Adipose tissue (tissue), 3 donors: ENCODE results near the gene DAGLA. TPM values are rescaled to one million over a fixed set of nuclear protein-coding genes. Genes with fewer than 3 reads are reported as not detected.

Experiments used
- H3K27ac ChIP-seq: one replicate; pipeline ENCODE4 v1.5.1; 2013; ENCODE audit warnings: low read depth, low read length
- WGBS, 3 donors: extraction: QIAGEN DNeasy Blood & Tissue Kit; methylation state at CpG; one replicate each; pipeline ENCODE4 v1.1.7; 2013; 5-methylcytosine and 5-hydroxymethylcytosine counted together
- polyA plus RNA-seq, 3 donors: library from polyadenylated mRNA; stranded (reverse); fragments of 200-250 nt; gene quantifications; one replicate each; pipeline ENCODE4 v1.2.3, GENCODE V29; 2013
- donor health status: healthy with polysubstance abuse.
- donor health status: Bipolar disorder and iron deficiency.
- donor health status: healthy.

Gene DAGLA
- polyA plus RNA-seq, 3 donors = 1.1 to 2.6 (median 2.1) TPM

GRCh38 chr11:61778357-61778886, 98.2 kb downstream of the DAGLA start:
- 85 to 88% (median 87%) methylated on average over 11 of the region's 11 CpGs for WGBS, 3 donors

GRCh38 chr11:61778920-61779650, 98.9 kb downstream of the DAGLA start:
- H3K27ac ChIP-seq = no peak overlapping the region
- 86 to 92% (median 89%) methylated on average over 19 to 24 of the region's 24 CpGs for WGBS, 3 donors

More at GRCh38 chr11:61778357-61778886, 98.2 kb downstream of the DAGLA start:
- H3K27ac ChIP-seq = no peak overlapping the region

- no peak overlapping the region for H3K27ac ChIP-seq
- 81 to 88% (median 87%) methylated on average over 14 of the region's 14 CpGs for WGBS, 3 donors
These were observed 99.7 kb downstream of the DAGLA start for GRCh38 chr11:61779666-61780525.

- WGBS, 3 donors = 78 to 89% (median 80%) methylated on average over 9 of the region's 9 CpGs
- no peak overlapping the region for H3K27ac ChIP-seq
These were observed 100.5 kb downstream of the DAGLA start for GRCh38 chr11:61780581-61781162.

- 70 to 78% (median 76%) methylated on average over 5 of the region's 5 CpGs for WGBS, 3 donors
- no peak overlapping the region for H3K27ac ChIP-seq
These were observed 101.4 kb downstream of the DAGLA start for GRCh38 chr11:61781585-61781984.

- 88 to 89% (median 88%) methylated on average over 3 of the region's 3 CpGs for WGBS, 3 donors
- no peak overlapping the region for H3K27ac ChIP-seq
These were observed 102.1 kb downstream of the DAGLA start for GRCh38 chr11:61782299-61782698.

GRCh38 chr11:61782841-61783240, 102.7 kb downstream of the DAGLA start:
- 85 to 86% (median 86%) methylated on average over 11 of the region's 11 CpGs for WGBS, 3 donors
- H3K27ac ChIP-seq = no peak overlapping the region

- 62 to 70% (median 70%) methylated on average over 13 of the region's 13 CpGs for WGBS, 3 donors
- no peak overlapping the region for H3K27ac ChIP-seq
These were observed 103.7 kb downstream of the DAGLA start for GRCh38 chr11:61783717-61784505.

GRCh38 chr11:61784506-61784805, 104.3 kb downstream of the DAGLA start:
- 76 to 79% (median 78%) methylated on average over 7 of the region's 7 CpGs for WGBS, 3 donors
- H3K27ac ChIP-seq = no peak overlapping the region

- WGBS, 3 donors = 82 to 94% (median 87%) methylated on average over 11 of the region's 11 CpGs
- H3K27ac ChIP-seq = no peak overlapping the region
These were observed 105.7 kb downstream of the DAGLA start for GRCh38 chr11:61785837-61786402.

- WGBS, 3 donors = 34 to 57% (median 49%) methylated on average over 9 of the region's 9 CpGs
- no peak overlapping the region for H3K27ac ChIP-seq
These were observed 107.8 kb downstream of the DAGLA start for GRCh38 chr11:61787928-61788491.

- H3K27ac ChIP-seq = no peak overlapping the region
- 3 to 5% (median 4%) methylated on average over 14 of the region's 14 CpGs for WGBS, 3 donors
These were observed 111.6 kb downstream of the DAGLA start for GRCh38 chr11:61791737-61792309.

- WGBS, 3 donors = 0 to 1% (median 0%) methylated on average over 57 to 61 of the region's 61 CpGs
- peak within 1 kb of the TSS; percentile 60 for H3K27ac ChIP-seq
These were observed 112.3 kb downstream of the DAGLA start, which contains the start of the genes FEN1 and TMEM258 for GRCh38 chr11:61792310-61793082. TSS of gene FEN1 (plus strand) at chr11:61792911. CDS start at chr11:61795362, 2,451 bp downstream. TSS of gene TMEM258 (minus strand) at chr11:61792599. CDS start at chr11:61792558, 41 bp downstream.

- 4 to 5% (median 4%) methylated on average over 29 of the region's 29 CpGs for WGBS, 3 donors
- no peak overlapping the region for H3K27ac ChIP-seq
These were observed 113.1 kb downstream of the DAGLA start for GRCh38 chr11:61793083-61793828.

GRCh38 chr11:61793829-61794204, 113.6 kb downstream of the DAGLA start:
- no peak overlapping the region for H3K27ac ChIP-seq
- WGBS, 3 donors = 60 to 78% (median 61%) methylated on average over 3 of the region's 3 CpGs

GRCh38 chr11:61794579-61794978, 114.4 kb downstream of the DAGLA start:
- WGBS, 3 donors = 88 to 94% (median 91%) methylated on average over 4 of the region's 4 CpGs

More at GRCh38 chr11:61794579-61794978, 114.4 kb downstream of the DAGLA start:
- no peak overlapping the region for H3K27ac ChIP-seq
